H9 (cell line): Measurements from ENCODE around the gene MRPL28. TPM values are rescaled to one million over a fixed set of nuclear protein-coding genes. Genes with fewer than 3 reads are reported as not detected.

Experiments used
- DNase-seq: peaks from one replicate; pipeline ENCODE4 v3.0.0-alpha.2; 2017
- H2AFZ ChIP-seq: one replicate; pipeline ENCODE4 v1.6.1; 2013; ENCODE audit warnings: mild to moderate bottlenecking, low read length, control low read depth, moderate library complexity
- H2AK5ac ChIP-seq: 2 replicates; pipeline ENCODE4 v1.6.1; 2013; ENCODE audit warnings: low read length, control low read depth, mixed read lengths; ENCODE audit not compliant: insufficient read length
- H2BK120ac ChIP-seq: one replicate; pipeline ENCODE4 v1.6.1; 2013; ENCODE audit warnings: low read depth, mild to moderate bottlenecking, low read length, control low read depth, inconsistent platforms; ENCODE audit not compliant: poor library complexity, severe bottlenecking
- H2BK12ac ChIP-seq: 2 replicates; pipeline ENCODE4 v1.6.1; 2013; ENCODE audit warnings: low read length, control low read depth, mixed read lengths, low read depth; ENCODE audit not compliant: insufficient read length
- H2BK15ac ChIP-seq: 2 replicates; pipeline ENCODE4 v1.6.1; 2013; ENCODE audit warnings: low read depth, low read length, control low read depth
- H2BK20ac ChIP-seq: one replicate; pipeline ENCODE4 v1.6.1; 2013; ENCODE audit warnings: low read depth, mild to moderate bottlenecking, low read length, control low read depth, inconsistent platforms; ENCODE audit not compliant: poor library complexity, severe bottlenecking
- H2BK5ac ChIP-seq: 2 replicates; pipeline ENCODE4 v1.6.1; 2013; ENCODE audit warnings: low read length, control low read depth, mixed read lengths; ENCODE audit not compliant: insufficient read length
- H3K14ac ChIP-seq: 2 replicates; pipeline ENCODE4 v1.6.1; 2013; ENCODE audit warnings: low read length, control low read depth; ENCODE audit not compliant: insufficient read depth
- H3K18ac ChIP-seq: 2 replicates; pipeline ENCODE4 v1.6.1; 2013; ENCODE audit warnings: low read depth, mild to moderate bottlenecking, mixed read lengths, low read length, control low read depth; ENCODE audit not compliant: insufficient read length
- H3K23ac ChIP-seq: 2 replicates; pipeline ENCODE4 v1.6.1; 2013; ENCODE audit warnings: low read length, control low read depth, mixed read lengths, low read depth; ENCODE audit not compliant: insufficient read length
- H3K23me2 ChIP-seq: 2 replicates; pipeline ENCODE4 v1.6.1; 2013; ENCODE audit warnings: low read depth, mild to moderate bottlenecking, mixed read lengths, low read length, control low read depth; ENCODE audit not compliant: insufficient read length, poor library complexity, severe bottlenecking
- H3K27ac ChIP-seq: 2 replicates; pipeline ENCODE4 v1.5.1; 2013; ENCODE audit warnings: low read length, control low read depth, mixed read lengths, low read depth; ENCODE audit not compliant: insufficient read length
- H3K27me3 ChIP-seq: 2 replicates; pipeline ENCODE4 v1.6.1; 2013; ENCODE audit warnings: low read length, control low read depth, inconsistent platforms; ENCODE audit not compliant: insufficient read depth
- H3K4ac ChIP-seq: 2 replicates; pipeline ENCODE4 v1.6.1; 2013; ENCODE audit warnings: low read depth, mild to moderate bottlenecking, control low read depth, inconsistent platforms, low read length, moderate library complexity
- H3K4me1 ChIP-seq: 2 replicates; pipeline ENCODE4 v1.6.1; 2013; ENCODE audit warnings: low read length, control low read depth, inconsistent platforms; ENCODE audit not compliant: insufficient read depth
- H3K4me2 ChIP-seq: 2 replicates; pipeline ENCODE4 v1.6.1; 2013; ENCODE audit warnings: low read length, control low read depth, mixed read lengths; ENCODE audit not compliant: insufficient read length, insufficient read depth
- H3K56ac ChIP-seq: 2 replicates; pipeline ENCODE4 v1.6.1; 2013; ENCODE audit warnings: low read depth, mild to moderate bottlenecking, mixed read lengths, low read length, control low read depth; ENCODE audit not compliant: insufficient read length
- H3K79me1 ChIP-seq: 2 replicates; pipeline ENCODE4 v1.6.1; 2013; ENCODE audit warnings: low read depth, mild to moderate bottlenecking, moderate library complexity, low read length, control low read depth, inconsistent platforms; ENCODE audit not compliant: insufficient read depth, poor library complexity, severe bottlenecking
- H3K79me2 ChIP-seq: 2 replicates; pipeline ENCODE4 v1.6.1; 2013; ENCODE audit warnings: low read length, control low read depth, inconsistent platforms; ENCODE audit not compliant: insufficient read depth
- H3K9ac ChIP-seq: 2 replicates; pipeline ENCODE4 v1.6.1; 2013; ENCODE audit warnings: low read length, control low read depth, mixed read lengths; ENCODE audit not compliant: insufficient read length; ENCODE audit errors: extremely low read depth
- H3K9me3 ChIP-seq: one replicate; pipeline ENCODE4 v1.6.1; 2013; ENCODE audit warnings: low read depth, low read length, inconsistent platforms; ENCODE audit not compliant: control insufficient read depth
- H3T11ph ChIP-seq: one replicate; pipeline ENCODE4 v1.6.1; 2013; ENCODE audit warnings: mild to moderate bottlenecking, low read length, control low read depth, inconsistent platforms
- H4K20me1 ChIP-seq: one replicate; pipeline ENCODE4 v1.6.1; 2013; ENCODE audit not compliant: control insufficient read depth, insufficient read length, insufficient read depth
- H4K5ac ChIP-seq: 2 replicates; pipeline ENCODE4 v1.6.1; 2013; ENCODE audit warnings: low read depth, mild to moderate bottlenecking, mixed read lengths, low read length, control low read depth; ENCODE audit not compliant: insufficient read length
- H4K8ac ChIP-seq: replicated peaks from 2 replicates; pipeline ENCODE4 v1.6.1; 2013; ENCODE audit warnings: low read length, control low read depth, mixed read lengths, low read depth; ENCODE audit not compliant: insufficient read length
- H4K91ac ChIP-seq: 2 replicates; pipeline ENCODE4 v1.6.1; 2013; ENCODE audit warnings: low read depth, mild to moderate bottlenecking, moderate library complexity, mixed read lengths, low read length, control low read depth; ENCODE audit not compliant: insufficient read length
- H3K27ac Mint-ChIP-seq, 3 experiments: 2 replicates in 2 of 3; 3 replicates in 1 of 3; pipeline ENCODE4 v1.8.0; 2020 to 2021; ENCODE audit warnings: mixed read lengths in 3 of 3, mild to moderate bottlenecking in 1 of 3, moderate library complexity in 1 of 3
- H3K27me3 Mint-ChIP-seq: 2 replicates; pipeline ENCODE4 v1.8.0; 2021; ENCODE audit warnings: low read depth, mild to moderate bottlenecking, moderate library complexity, mixed read lengths
- H3K36me3 Mint-ChIP-seq, 3 experiments: 2 replicates in 2 of 3; 3 replicates in 1 of 3; pipeline ENCODE4 v1.8.0; 2020 to 2021; ENCODE audit warnings: low read depth in 3 of 3, mixed read lengths in 3 of 3; ENCODE audit not compliant: insufficient read depth in 1 of 3
- H3K4me1 Mint-ChIP-seq, 2 experiments: 2 replicates each; pipeline ENCODE4 v1.8.0; 2020; ENCODE audit warnings: mixed read lengths in 2 of 2
- H3K4me3 Mint-ChIP-seq, 2 experiments: 2 replicates in 1 of 2; 3 replicates in 1 of 2; pipeline ENCODE4 v1.8.0; 2020 to 2021; ENCODE audit warnings: mild to moderate bottlenecking in 2 of 2, mixed read lengths in 2 of 2, moderate library complexity in 1 of 2
- H3K9me3 Mint-ChIP-seq, 2 experiments: 2 replicates in 1 of 2; 3 replicates in 1 of 2; pipeline ENCODE4 v1.8.0; 2020; ENCODE audit warnings: mild to moderate bottlenecking in 2 of 2, mixed read lengths in 2 of 2, moderate library complexity in 1 of 2
- WGBS: extraction: QIAGEN DNeasy Blood & Tissue Kit; methylation state at CpG from one replicate; pipeline ENCODE4 v1.1.7; 2013; ENCODE audit warnings: missing lambda C conversion rate, low lambda C conversion rate, mixed read lengths; ENCODE audit not compliant: insufficient read length; ENCODE audit errors: extremely low coverage; 5-methylcytosine and 5-hydroxymethylcytosine counted together
- total RNA-seq: library from RNA; stranded (reverse); gene quantifications from 2 replicates; pipeline ENCODE4 v1.2.1, GENCODE V29; 2021
- TF ChIP-seq, protein P1 (sequence below): fragments of 200-600 bp; sonication (generic); conservative IDR thresholded peaks from 3 replicates; pipeline ENCODE4 v1.8.0; 2021; ENCODE audit warnings: antibody characterized with exemption, mild to moderate bottlenecking

MRPL28 gene
- total RNA-seq, 1 experiment from 2014 or later = 154 TPM

DNA sequence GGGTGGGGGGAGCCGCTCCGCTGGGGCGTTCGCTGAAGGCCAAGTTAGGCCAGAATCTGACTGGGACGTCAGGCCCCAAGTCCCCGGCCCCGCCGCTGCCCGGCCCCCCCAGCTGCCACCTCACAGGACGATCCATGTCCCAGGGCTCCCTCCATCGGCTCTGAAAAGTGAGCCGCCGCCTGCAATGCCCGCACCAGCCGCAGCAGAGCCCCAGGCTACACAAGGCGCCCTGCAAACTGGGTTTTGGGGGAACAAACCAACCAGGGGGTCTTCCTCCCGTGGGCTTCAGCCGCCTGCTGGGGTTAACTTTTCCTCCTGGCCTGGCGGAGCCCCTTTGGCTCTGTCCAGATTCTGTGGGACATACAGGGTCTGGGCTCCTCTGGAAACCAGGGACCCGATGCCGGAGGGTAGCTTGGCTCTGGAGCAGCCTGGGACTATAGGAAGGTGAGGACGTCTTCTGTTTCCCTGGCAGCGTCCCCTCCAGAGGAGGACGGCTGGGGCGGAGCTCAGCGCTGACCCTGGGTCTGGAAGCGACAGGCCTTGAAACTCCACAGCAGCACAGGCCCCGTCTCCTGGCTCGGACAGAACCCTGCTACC is 27.5 kb upstream of the MRPL28 start:
- no peak overlapping the region for H4K91ac ChIP-seq
- no peak overlapping the region for H3K4ac ChIP-seq
- TF ChIP-seq, protein P1, sequence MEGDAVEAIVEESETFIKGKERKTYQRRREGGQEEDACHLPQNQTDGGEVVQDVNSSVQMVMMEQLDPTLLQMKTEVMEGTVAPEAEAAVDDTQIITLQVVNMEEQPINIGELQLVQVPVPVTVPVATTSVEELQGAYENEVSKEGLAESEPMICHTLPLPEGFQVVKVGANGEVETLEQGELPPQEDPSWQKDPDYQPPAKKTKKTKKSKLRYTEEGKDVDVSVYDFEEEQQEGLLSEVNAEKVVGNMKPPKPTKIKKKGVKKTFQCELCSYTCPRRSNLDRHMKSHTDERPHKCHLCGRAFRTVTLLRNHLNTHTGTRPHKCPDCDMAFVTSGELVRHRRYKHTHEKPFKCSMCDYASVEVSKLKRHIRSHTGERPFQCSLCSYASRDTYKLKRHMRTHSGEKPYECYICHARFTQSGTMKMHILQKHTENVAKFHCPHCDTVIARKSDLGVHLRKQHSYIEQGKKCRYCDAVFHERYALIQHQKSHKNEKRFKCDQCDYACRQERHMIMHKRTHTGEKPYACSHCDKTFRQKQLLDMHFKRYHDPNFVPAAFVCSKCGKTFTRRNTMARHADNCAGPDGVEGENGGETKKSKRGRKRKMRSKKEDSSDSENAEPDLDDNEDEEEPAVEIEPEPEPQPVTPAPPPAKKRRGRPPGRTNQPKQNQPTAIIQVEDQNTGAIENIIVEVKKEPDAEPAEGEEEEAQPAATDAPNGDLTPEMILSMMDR = peak; percentile 35; the same call in 2 of the 3 replicates
- H2BK15ac ChIP-seq = no peak overlapping the region
- Mint-ChIP-seq H3K27ac (peak overlapping the region in 2 of 3 experiments; percentile 91 to 94; a peak in 4 of 7 replicates), H3K4me3 (peak overlapping the region; percentile 51 to 71), H3K36me3 (peaks cover 15 to 25% (median 25%) of the 10 kb centered on the region in 3 experiments), H3K9me3 (peaks cover 2% of the 10 kb centered on the region in 2 experiments; a peak in 4 of 5 replicates), H3K4me1 (peaks cover 22 to 24% of the 10 kb centered on the region in 2 experiments), H3K27me3 (no peaks in the 10 kb centered on the region)
- H4K5ac ChIP-seq = no peak overlapping the region
- no CpG with 5 or more reads among the region's 29 CpGs for WGBS
- H3T11ph ChIP-seq = no peak overlapping the region
- no peak overlapping the region for H2BK20ac ChIP-seq
- H3K27me3 ChIP-seq = no peaks in the 10 kb centered on the region
- no peak overlapping the region for H2AFZ ChIP-seq
- peak; percentile 92 for DNase-seq
- H3K4me1 ChIP-seq = peaks cover 2% of the 10 kb centered on the region; the same call in 1 of the 2 replicates
- no peak overlapping the region; the same call in 1 of the 2 replicates for H3K14ac ChIP-seq
- peaks cover 2% of the 10 kb centered on the region for H4K20me1 ChIP-seq
- H3K9me3 ChIP-seq = no peaks in the 10 kb centered on the region
- no peak overlapping the region for H3K56ac ChIP-seq
- no peak overlapping the region for H3K18ac ChIP-seq
- H3K9ac ChIP-seq = no peak overlapping the region
- peak overlapping the region; percentile 6 for H3K4me2 ChIP-seq
- no peak overlapping the region for H2BK12ac ChIP-seq
- H4K8ac ChIP-seq = no peak overlapping the region
- no peaks in the 10 kb centered on the region for H3K79me1 ChIP-seq
- H3K79me2 ChIP-seq = no peaks in the 10 kb centered on the region
- no peak overlapping the region for H3K27ac ChIP-seq
- no peak overlapping the region for H2AK5ac ChIP-seq
- no peaks in the 10 kb centered on the region for H3K23me2 ChIP-seq
- H2BK120ac ChIP-seq = no peak overlapping the region
- no peak overlapping the region for H2BK5ac ChIP-seq
- H3K23ac ChIP-seq = no peak overlapping the region
